Suppressor macrophage treated with lipopolysaccharide for 4 hours (primary cell): ENCODE measurements around the gene WNT6.

Experiments used
- DNase-seq: peaks from one replicate; pipeline ENCODE4 v3.0.0-alpha.2; 2020

WNT6 gene

DNA sequence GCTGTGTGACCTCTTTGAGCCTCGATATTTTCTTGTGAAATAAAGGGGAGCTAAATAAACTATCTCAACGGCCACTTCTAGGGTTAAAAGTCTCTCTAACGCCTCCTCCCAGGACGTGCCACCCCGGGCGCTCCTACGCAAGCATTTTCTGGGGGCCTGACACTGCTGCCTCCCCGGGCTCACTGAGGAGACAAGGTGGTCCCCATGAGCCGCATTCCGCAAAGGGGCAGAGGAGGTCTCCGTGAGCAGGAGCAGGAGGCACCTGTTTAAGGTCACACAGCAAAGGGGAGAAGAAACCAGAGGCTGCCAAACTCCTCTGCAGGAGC is 20.1 kb downstream of the WNT6 start:
- no peak for DNase-seq

DNA sequence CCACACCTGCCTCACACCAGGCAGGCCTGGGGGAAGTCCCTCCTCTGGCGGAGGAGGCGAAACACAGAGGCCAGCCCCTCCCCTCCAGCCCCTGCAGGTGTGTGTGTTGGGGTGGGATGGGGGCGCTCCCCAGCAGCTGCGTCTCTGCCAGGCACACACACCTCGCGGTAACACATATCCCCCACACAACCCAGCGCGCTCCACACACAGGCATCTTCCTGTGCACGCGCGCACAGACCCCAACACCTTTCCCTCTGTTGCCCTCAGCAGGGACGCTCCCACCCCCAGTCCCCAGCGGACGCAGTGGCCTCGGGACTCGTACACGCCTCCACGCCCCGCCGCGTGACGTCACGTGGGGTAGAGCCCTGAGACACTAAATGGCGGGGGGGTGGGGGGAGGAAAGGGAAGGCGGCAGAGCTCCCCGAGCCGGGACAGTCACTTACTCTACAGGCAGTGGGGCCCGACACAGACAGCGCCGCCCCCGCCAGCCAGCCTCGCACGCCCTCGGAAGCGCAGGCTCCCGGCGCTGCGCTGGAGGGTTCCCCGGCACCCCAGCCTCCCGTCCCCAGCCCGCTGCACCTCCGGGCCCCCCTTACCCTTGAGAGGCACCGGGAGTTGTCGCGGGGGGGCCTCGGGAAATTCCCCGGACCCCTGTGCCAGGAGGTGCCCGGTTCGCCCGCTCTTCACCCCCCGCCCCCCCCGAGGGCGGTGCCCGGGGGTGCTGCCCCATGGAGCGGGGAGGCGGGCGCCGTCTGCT is 20.7 kb downstream of the WNT6 start, which contains the start of gene WNT10A:
TSS of gene WNT10A (plus strand) at position 751 of the 757 bp plus-strand sequence. CDS start 144 bp downstream, outside the sequence.
- DNase-seq: peak; percentile 31

DNA sequence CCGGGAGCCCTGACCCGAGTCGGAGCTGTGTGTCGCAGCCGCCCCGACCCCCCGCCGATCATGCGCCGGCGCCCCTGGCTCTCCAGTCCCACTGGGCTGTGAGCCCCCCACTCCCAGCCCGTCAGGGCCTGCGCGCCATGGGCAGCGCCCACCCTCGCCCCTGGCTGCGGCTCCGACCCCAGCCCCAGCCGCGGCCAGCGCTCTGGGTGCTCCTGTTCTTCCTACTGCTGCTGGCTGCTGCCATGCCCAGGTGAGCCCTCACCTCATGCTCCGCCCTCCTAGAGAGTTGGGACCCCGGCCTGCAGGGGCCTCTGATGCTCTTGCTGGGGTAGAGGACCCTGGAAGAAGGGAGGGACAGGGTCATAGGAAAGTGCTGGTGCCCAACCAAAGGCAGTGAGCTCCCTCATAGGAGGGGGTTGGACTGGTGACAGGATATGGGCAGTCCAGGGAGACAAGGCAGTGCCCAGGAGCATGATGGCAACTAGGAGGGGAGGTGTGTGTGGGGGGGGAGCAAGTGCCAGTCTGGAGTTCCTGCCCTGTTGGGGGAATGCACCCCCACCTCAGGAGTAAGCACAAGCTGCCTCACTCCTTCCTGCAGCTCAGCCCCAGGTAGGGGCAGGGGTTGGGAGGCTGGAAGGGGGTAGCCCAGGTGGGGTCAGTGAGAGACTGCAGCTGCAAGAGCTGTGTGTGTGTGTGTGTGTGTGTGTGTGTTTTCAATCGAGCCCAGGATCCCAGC is 21.4 kb downstream of the WNT6 start:
- no peak for DNase-seq

DNA sequence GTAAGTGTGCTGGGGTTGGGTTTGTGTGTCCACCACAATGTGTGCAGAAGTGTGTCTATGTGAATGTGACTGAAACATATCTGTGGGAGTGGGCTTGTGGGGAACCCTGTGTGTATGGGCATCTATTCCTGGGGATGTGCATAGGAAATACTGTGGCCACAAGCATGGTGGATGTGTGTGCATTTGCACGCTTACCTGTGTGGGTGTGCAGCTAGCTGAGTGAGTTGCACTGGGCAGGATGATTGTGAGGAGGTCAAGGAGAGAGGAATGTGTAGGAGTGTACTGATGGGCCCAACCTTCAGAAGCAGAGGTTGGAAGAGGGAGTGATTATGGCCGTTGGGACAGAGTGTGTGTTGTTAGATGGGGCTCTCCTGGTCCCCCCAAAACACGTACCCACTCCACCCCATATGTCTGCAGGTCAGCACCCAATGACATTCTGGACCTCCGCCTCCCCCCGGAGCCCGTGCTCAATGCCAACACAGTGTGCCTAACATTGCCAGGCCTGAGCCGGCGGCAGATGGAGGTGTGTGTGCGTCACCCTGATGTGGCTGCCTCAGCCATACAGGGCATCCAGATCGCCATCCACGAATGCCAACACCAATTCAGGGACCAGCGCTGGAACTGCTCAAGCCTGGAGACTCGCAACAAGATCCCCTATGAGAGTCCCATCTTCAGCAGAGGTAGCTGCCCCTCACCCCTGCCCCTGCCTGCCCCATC is 22.3 kb downstream of the WNT6 start:
- no peak for DNase-seq

DNA sequence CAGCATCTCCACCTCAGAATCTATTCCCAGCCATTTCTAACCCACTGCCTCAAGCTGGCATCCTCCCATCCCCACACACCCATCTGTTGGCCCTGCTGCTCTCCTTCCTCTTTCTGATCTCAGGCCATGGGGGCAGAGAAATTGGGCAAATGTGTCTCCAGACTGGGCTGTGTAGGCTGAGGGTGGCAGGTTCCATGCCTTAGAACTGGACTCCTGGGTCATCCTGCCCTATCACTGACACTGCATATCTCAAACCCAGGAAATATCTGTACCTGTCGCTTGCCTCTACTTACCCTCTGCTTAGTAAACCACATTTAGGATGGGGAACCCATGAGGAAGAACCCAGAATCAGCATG is 22.8 kb downstream of the WNT6 start:
- DNase-seq: peak; percentile 27

DNA sequence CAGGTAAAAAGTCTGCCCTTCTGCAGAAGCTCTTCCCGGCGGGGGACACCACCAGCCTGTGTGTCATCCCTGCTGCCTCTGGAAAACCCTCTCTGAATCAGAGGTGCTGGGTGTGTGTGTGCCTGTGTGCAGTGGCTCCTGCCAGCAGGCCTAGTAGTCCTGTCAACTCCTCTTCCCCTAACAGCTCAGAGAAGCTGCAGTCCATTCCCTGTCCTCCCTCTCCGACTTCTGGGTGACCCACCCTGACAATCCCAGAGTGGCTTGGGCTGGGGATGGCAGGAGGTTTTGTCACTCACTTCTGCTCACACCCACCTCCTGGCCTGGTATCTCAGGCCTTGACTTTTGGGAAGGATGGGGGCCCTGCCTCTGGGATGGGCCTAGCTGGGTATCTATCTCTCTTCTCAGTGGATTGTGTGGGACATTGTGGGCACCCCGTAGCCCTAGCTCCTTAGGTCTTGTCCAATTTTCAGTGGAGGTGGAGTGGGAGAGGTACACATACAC is 23.3 kb downstream of the WNT6 start:
- no peak for DNase-seq

DNA sequence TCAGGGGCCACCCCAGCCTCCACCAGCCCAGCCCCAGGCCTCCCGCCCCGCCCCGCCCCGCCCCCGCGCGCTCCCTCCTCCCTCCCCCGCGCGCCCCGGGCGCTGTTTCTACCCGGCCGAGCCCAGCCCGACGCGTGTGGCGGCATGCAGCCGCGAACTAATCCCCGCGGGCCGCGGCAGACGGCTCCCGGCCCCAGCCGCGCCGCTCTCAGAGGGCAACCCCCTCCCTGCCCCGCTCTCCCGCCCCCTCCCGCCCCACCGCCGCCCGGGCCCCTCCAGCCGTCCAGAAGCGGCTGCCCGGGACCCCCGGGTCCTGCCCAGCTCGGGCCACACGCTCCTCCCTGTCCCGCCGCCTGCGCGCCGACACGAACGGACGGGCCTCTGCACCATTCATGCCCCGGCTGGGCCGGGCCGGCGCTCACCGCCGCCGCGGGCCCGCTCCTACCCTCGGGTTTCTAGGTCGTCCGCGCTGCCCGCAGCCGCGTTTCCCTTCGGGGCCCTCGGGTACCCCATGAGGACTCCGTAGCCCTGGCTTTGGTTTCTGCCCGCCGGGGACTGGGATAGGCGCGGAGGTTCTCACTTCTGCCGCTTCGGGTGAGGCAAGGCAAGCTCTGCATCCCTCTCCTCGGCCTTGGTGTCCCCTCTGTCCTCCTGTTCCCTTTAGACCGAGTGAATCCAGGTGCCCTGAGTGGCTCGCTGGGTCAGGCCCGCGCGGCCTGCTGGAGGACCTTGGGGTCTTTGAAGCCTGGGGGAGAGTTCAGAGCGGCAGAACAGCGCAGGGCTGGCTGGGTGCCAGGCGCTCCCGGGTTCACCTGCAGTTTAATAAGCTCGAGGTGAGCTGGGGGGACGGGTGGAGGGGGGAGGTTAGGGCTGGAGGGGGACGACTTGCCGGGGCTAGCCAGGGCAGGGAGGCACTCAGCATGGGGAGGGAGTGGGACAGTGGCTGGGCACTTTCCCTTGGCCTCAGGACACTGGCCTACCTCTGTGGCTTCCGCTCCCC is 24.2 kb downstream of the WNT6 start:
- DNase-seq: no peak

DNA sequence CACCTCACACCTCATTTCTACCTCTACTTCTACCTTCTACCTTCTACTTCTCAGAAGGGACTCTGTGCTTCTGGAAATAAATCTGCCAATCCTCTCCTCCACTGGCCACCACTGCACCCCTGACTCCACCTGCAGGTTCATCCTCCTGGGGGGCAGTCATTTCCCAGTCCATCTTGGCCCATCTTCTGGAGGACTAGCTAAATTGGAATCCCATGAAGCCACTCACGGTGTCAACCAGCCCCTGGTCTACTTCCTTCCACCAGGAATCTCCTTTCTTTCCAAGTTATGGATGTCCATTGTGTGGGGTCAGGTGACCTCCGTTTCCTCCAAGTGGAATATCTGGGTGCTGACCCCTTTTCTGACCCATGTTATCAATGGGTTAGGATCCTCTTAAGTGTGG is 24.9 kb downstream of the WNT6 start:
- no peak for DNase-seq

DNA sequence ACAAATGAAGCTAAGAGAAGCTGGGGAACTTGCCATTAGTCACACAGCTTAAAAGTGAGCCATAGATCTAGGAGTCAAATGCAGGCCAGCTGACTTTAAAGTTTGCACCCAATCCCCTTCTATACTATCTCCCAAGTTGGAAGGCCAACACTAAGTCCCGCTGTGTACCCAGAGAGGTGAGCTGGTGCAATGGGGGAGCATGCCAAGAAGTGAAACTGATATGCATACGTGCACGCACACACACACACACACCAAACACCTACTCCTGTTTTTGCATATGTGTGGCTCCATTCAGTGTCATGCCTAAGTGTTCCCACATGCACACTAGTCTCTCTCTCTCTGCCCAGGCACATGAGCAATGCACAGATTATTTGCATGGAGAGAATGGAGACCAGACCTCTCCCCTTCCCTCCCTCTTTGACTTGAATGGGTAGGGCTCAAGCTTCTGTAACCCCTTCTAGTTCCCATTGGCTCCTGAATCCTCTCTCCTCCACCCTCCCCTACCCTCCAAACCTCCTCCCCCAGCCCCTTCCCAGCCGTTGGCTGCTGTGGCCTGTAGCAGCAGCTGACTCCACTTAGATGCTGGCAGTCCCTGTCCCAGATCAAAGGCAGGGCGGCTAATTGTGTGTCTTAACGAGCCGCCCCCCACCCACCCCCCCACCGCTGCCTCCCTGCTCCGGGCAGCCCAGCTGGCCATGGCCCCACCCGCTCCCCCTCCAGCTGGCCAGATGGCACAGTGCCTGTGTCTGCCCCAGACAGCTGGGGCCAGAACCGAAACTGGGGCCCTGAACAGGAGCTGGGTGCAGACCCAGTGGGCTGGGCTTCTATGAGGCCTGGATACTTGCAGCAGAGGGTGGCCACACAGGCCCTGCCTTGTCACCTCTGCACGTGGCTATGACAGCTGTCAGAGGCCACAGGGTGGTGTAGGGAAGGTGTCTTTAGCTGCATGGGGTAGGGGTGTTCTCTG is 26.7 kb downstream of the WNT6 start:
- no peak for DNase-seq

DNA sequence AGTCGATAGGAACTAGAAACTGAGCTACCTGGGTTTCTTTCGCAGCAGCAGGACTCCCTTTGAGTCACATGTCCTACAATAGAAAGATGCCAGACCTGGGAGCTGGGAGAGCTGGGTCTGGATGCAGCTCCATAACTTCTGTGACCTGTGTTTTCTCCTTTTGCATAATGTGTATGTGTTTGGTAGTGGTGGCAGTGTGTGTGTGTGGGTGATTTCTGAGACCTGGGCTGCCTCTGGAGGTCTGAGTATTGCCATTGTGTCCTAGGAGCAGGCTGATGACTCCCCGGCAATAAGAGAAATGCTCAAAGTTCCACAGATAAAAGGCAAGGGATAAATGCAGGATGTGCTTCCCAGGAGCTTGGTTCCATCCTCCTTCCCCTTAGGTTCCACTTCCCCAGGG is 27.5 kb downstream of the WNT6 start:
- DNase-seq: no peak

DNA sequence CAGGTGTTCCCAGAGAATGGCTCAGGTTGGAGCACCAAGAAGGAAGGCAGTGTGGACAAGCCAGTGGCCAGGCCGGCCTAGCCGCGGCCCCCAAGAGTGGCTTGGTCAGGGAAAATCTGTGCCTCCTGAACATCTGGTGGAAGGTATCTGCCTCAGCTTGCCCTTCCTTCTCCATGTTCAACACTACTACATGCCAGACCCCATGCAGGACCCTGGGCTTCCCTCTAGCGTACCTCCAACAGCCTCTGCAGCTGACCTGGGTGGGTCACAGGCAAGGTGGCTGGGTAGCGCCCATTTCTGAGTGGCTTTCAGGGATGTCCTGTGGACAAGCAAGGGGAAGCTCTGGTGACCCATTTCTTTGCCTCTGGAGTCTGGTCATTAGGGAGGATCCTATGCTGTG is 28.7 kb downstream of the WNT6 start:
- no peak for DNase-seq

DNA sequence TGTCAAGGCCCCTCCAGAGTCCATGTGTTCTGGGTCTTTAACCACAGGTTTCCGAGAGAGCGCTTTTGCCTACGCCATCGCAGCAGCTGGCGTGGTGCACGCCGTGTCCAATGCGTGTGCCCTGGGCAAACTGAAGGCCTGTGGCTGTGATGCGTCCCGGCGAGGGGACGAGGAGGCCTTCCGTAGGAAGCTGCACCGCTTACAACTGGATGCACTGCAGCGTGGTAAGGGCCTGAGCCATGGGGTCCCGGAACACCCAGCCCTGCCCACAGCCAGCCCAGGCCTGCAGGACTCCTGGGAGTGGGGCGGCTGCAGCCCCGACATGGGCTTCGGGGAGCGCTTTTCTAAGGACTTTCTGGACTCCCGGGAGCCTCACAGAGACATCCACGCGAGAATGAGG is 30.3 kb downstream of the WNT6 start:
- no peak for DNase-seq

DNA sequence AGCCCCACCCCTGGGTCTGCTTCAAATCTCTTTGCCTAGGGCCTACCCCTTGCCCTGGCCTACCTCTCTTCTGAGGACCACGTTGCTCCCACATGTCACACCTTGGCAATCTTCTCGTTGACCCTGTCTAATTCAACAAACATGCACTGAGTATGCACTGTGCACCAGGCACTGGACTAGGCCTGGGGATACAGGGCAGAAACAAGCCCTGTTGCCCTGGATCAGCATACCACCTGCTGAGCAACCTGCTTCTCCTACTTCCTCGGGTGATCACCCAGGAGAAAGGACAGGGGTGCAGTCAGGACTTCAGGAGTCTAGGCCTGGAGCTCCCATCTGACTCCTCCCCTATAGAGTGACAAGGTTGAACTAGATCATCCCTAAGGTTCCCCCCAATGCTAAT is 30.8 kb downstream of the WNT6 start:
- DNase-seq: no peak

DNA sequence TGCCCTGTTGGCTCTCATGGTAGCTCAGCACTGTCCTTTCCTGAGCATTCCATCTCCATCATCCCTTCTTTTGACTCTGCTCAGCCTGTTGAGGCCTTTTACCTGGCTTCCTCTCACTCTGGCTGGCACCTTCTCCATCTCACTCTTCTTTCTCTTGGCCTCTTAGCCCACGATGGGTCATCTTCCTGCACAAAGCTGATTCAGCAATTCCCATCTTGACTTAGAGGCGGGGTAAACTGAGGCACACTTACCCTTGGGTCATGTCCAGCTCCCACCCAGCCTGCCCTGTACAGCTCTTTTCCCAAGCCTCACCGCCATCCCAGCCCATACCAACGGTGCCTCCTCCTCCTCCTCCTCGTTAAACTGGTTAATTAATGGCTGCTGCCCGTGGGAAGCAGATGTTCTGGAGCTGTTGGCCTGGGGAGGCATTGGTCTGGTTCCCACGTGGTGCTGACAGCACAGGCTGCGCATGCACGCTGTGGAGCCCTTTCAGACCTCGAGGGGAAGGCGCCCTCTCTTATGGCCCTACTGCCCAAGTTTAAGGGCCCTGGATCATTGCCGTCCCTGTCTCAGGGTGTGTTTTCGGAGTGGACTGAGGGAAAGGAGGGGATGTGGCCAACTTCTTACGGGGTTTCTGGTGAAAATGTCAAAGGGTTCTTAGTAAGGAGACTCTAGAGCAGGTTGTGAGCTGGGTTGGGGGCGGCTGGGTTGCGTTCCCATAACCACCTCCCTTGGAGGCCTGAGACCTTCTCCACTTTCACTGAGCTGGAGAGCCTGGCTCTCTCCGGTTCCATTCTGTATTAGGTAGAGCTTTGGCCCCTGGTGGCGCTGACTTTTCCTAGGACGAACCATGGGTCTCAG is 31.9 kb downstream of the WNT6 start:
- no peak for DNase-seq

DNA sequence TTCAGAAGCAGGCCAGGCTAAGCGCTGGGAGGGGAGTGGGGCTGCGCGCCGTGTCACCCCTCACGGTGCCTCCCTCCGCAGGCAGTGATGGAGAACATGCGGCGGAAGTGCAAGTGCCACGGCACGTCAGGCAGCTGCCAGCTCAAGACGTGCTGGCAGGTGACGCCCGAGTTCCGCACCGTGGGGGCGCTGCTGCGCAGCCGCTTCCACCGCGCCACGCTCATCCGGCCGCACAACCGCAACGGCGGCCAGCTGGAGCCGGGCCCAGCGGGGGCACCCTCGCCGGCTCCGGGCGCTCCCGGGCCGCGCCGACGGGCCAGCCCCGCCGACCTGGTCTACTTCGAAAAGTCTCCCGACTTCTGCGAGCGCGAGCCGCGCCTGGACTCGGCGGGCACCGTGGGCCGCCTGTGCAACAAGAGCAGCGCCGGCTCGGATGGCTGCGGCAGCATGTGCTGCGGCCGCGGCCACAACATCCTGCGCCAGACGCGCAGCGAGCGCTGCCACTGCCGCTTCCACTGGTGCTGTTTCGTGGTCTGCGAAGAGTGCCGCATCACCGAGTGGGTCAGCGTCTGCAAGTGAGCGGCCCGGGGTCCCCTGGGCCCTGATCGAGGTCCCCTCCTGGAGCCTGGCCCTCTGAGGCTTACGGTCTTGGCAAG is 33.2 kb downstream of the WNT6 start:
- peak; percentile 51 for DNase-seq

DNA sequence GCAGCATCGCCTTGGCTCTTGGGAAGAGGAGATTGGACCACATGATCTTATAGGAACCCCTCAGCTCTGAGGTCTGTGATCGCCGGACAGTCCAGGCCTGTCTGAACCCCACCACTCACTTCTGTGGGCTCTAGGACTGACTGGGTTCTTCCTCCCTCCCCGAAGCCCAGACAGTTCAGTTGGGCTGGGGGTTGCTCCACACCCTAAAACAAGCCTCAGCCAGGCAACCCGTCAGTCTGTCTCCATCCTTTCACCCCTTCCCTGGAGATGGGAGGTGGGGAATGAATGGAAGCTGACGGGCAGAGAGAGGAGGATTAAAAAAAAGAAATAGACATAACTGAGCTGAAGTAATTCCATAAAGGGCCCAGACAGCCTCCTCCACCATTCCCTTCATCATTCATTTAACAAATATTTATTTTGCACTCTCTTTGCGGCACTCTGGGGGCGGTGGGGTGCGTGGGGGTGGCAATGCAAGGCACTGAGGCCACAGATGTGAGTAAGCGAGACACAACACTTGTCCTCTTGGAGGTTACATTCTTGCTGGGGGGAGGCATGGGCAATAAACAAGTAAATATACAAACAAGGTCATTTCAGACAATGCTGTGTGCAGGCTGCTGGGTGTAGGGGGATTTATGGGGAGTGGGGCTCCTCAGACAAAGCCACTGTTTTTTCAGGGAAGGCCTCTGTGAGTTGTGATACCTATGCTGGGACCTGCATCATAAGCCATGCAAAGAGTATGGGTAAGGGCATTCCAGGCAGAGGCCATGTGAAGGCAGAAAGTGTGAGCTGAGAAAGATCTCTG is 33.9 kb downstream of the WNT6 start:
- DNase-seq: no peak

DNA sequence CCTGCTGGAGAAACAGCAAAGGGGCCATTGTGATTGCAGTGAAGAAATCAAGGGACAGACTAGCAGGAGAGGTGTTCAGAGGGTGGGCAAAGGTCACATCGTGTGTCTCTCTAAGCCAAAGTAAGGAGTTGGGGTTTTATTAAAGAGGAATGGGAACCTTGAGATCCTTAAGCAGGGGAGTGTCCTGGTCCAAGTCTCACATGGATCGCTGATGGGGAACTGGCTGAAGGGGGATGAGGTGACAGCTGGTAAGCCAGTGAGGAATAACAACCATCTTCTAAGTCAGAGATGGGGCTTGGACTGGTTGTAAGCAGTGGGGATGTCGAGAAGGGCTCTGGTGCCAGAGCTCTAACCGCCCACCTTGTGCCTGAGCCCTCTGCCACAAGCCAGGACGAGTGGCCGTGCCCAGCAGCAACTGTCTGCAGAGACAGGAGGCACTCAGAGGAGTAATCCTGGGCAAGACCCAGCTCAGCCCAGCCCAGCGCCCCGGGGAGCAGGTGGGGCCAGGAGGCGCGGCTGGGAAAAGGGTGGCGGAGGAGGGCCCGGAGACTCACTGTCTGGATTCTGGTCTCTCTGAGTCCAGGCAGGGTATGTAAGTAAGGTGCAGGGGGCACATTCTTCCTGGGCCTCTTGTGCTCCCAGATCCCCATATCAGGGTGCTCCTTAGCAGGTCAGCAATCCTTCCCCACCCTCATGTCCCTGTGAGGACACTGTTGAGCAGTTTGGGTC is 34.7 kb downstream of the WNT6 start:
- no peak for DNase-seq

DNA sequence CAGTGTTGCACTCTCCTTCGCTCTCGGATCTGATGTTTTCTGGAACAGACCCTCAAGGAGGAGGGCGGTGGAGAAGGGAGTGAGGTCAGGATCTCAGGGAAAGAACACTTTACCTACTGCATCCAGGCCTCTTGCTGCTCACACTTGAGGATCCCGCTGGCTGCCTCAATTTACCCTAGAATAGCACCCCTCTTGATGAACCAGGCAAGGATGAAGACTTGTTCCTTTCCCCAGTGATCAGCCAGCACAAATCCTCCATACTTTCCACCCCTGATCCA is 35.2 kb downstream of the WNT6 start:
- DNase-seq: no peak
